ENCODE measurements around the gene PCGF5. TPM values are rescaled to one million over a fixed set of nuclear protein-coding genes. Genes with fewer than 3 reads are reported as not detected.

Gene PCGF5
- total and polyA plus RNA-seq, 9 of the 15 experiments (the other 6 are each of a cell fraction or from before 2014, with no cell fraction given): 10.9 to 40.0 (median 20.3) TPM

GRCh38 chr10:91313796-91314485 is 93.5 kb downstream of the PCGF5 start:
- no peak for TF ChIP-seq ZNF766 (CRISPR knock-in tag; conservative IDR thresholded peaks at IDR 0.05)
- TF ChIP-seq MXD1 (CRISPR knock-in tag; IDR thresholded peaks at IDR 0.05; ENCODE audit: borderline replicate concordance, poor library complexity, severe bottlenecking): no peak
- no peak for TF ChIP-seq ZNF324 (CRISPR knock-in tag; IDR thresholded peaks at IDR 0.05)
- TF ChIP-seq ARID4B (CRISPR knock-in tag; IDR thresholded peaks at IDR 0.05): no peak
- no peak for TF ChIP-seq NRF1 (conservative IDR thresholded peaks at IDR 0.05 in 1 of 2, IDR thresholded peaks at IDR 0.05 in 1 of 2)
- no peak for TF ChIP-seq ZMIZ1 (IDR thresholded peaks at IDR 0.05; ENCODE audit: low read depth in 2 of 2, low read length in 2 of 2)
- TF ChIP-seq CAMTA2 (CRISPR knock-in tag; conservative IDR thresholded peaks at IDR 0.05): no peak
- 27% methylated on average over 6 of the region's 6 CpGs for WGBS (ENCODE audit: insufficient coverage, low coverage, missing lambda C conversion rate)
- ChIA-PET CTCF (ENCODE audit: low intra/inter-chr PET ratio) (interaction anchor here (0.7 kb wide), 1 partner anchor 283 kb away, joined by 3 read pairs; no protein-coding TSS in a partner anchor), POLR2A (no interaction called here)
- Histone ChIP-seq H3K27ac (ENCODE audit: extremely low read depth, low read depth, low read length) (no peak overlapping the region), H3K4me1 (replicated peaks in 1 of 2; ENCODE audit: control insufficient read depth in 2 of 2, insufficient read depth in 2 of 2, low read length in 2 of 2) (peaks cover 6 to 10% of the 10 kb centered on the region in 2 experiments; a peak in 3 of 5 replicates), H3K27me3 (ENCODE audit: control insufficient read depth in 2 of 2, insufficient read depth in 2 of 2, low read length in 2 of 2) (no peaks in the 10 kb centered on the region), H3K4me2 (ENCODE audit: insufficient read depth, low read length) (no peak overlapping the region), H3K4me3 (no peak overlapping the region), H3K9ac (ENCODE audit: insufficient read depth in 1 of 2, low read depth in 2 of 2, low read length in 2 of 2) (peak overlapping the region in 1 of 2 experiments; percentile 17; a peak in 1 of 4 replicates), H3K79me2 (ENCODE audit: control insufficient read depth, insufficient read depth, low read length) (no peaks in the 10 kb centered on the region), H2AFZ (ENCODE audit: low read depth, low read length) (no peak overlapping the region), H3K9me3 (replicated peaks; ENCODE audit: control insufficient read depth, insufficient read depth, low read depth, low read length) (no peaks in the 10 kb centered on the region), H4K20me1 (replicated peaks; ENCODE audit: control insufficient read depth, insufficient read depth, low read length) (no peaks in the 10 kb centered on the region), H3K36me3 (ENCODE audit: control insufficient read depth, insufficient read depth, low read length) (no peaks in the 10 kb centered on the region), H3K9me1 (ENCODE audit: control insufficient read depth, insufficient read depth, low read length) (no peaks in the 10 kb centered on the region)
- no peak for ATAC-seq
- no TSS peak for BruUV-seq (replicated peaks)
- DNase-seq (ENCODE audit: extremely low read depth in 1 of 4, low spot score in 3 of 4): no peak
- FAIRE-seq: no peak
- intact Hi-C loops (cut with micrococcal nuclease): no loop called here
- in situ Hi-C loops (cut with MboI): no loop called here
